OCI-LY1 (cell line): ENCODE results near the gene PFKP.

Experiments
- H2AFZ ChIP-seq: fragments of 200-600 bp; sonication (generic), shearing (Covaris generic); 2 replicates; pipeline ENCODE4 v1.6.0; 2014; ENCODE audit warnings: antibody characterized with exemption, mild to moderate bottlenecking, low read length
- H3F3A ChIP-seq: fragments of 200-600 bp; sonication (generic), shearing (Covaris generic); 2 replicates; pipeline ENCODE4 v1.6.0; 2014; ENCODE audit warnings: mild to moderate bottlenecking, antibody characterized with exemption, low read length, moderate library complexity; ENCODE audit not compliant: insufficient read depth
- H3K27ac ChIP-seq: fragments of 200-600 bp; sonication (generic); 2 replicates; pipeline ENCODE4 v1.5.1; 2014; ENCODE audit warnings: low read length, mixed run types, mild to moderate bottlenecking, low read depth; ENCODE audit not compliant: poor library complexity, severe bottlenecking
- H3K27me3 ChIP-seq: fragments of 200-600 bp; sonication (generic); 2 replicates; pipeline ENCODE4 v1.6.0; 2014; ENCODE audit warnings: antibody characterized with exemption, mild to moderate bottlenecking, low read length, moderate library complexity; ENCODE audit not compliant: insufficient read depth
- H3K36me3 ChIP-seq: fragments of 200-600 bp; sonication (generic); 2 replicates; pipeline ENCODE4 v1.6.1; 2014; ENCODE audit warnings: mild to moderate bottlenecking, antibody characterized with exemption, low read length, moderate library complexity, mixed read lengths; ENCODE audit not compliant: insufficient read depth
- H3K4me1 ChIP-seq: fragments of 200-600 bp; sonication (generic); 2 replicates; pipeline ENCODE4 v1.5.1; 2014; ENCODE audit warnings: mild to moderate bottlenecking, low read length, moderate library complexity; ENCODE audit not compliant: insufficient read depth, severe bottlenecking
- H3K4me2 ChIP-seq: fragments of 200-600 bp; sonication (generic), shearing (Covaris generic); 2 replicates; pipeline ENCODE4 v1.6.1; 2014; ENCODE audit warnings: low read length
- H3K4me3 ChIP-seq: fragments of 200-600 bp; sonication (generic); 2 replicates; pipeline ENCODE4 v1.5.1; 2014; ENCODE audit warnings: low read length, low read depth, mild to moderate bottlenecking, mixed read lengths; ENCODE audit not compliant: poor library complexity, severe bottlenecking
- H3K79me2 ChIP-seq: fragments of 200-600 bp; shearing (Covaris generic); 2 replicates; pipeline ENCODE4 v1.6.1; 2016; ENCODE audit warnings: mixed run types, low read length, mixed read lengths; ENCODE audit not compliant: insufficient read depth
- H3K9ac ChIP-seq: fragments of 200-600 bp; sonication (generic), shearing (Covaris generic); 2 replicates; pipeline ENCODE4 v1.6.1; 2014; ENCODE audit warnings: mild to moderate bottlenecking, low read length, mixed read lengths
- H3K9me2 ChIP-seq: fragments of 200-600 bp; sonication (generic), shearing (Covaris generic); 2 replicates; pipeline ENCODE4 v1.6.1; 2014; ENCODE audit warnings: low read depth, mild to moderate bottlenecking, low read length, mixed read lengths
- H3K9me3 ChIP-seq: fragments of 200-600 bp; shearing (Covaris generic); 2 replicates; pipeline ENCODE4 v1.6.1; 2014; ENCODE audit warnings: low read length, mixed read lengths
- H4K20me1 ChIP-seq: fragments of 200-600 bp; sonication (generic), shearing (Covaris generic); 2 replicates; pipeline ENCODE4 v1.6.0; 2016; ENCODE audit warnings: mild to moderate bottlenecking, low read length; ENCODE audit not compliant: insufficient read depth
- CTCF ChIP-seq: fragments of 200-600 bp; sonication (generic), shearing (Covaris generic); IDR thresholded peaks from 2 replicates; pipeline ENCODE4 v1.5.1; 2017; ENCODE audit warnings: mild to moderate bottlenecking, antibody characterized with exemption, low read length, moderate library complexity, mixed read lengths
- EZH2 ChIP-seq: fragments of 200-600 bp; sonication (generic), shearing (Covaris generic); IDR thresholded peaks from 2 replicates; pipeline ENCODE4 v1.8.0; 2017; ENCODE audit warnings: borderline replicate concordance, mixed run types, mild to moderate bottlenecking, antibody characterized with exemption, low read length, moderate library complexity, mixed read lengths

Gene PFKP

GRCh38 chr10:3149918-3150317 is 82.6 kb downstream of the PFKP start:
- Histone ChIP-seq H3K27me3 (no peaks in the 10 kb centered on the region), H3K27ac (no peak overlapping the region), H3K9ac (no peak overlapping the region), H3K4me3 (no peak overlapping the region), H3K9me2 (no peaks in the 10 kb centered on the region), H3K9me3 (no peaks in the 10 kb centered on the region), H3K36me3 (peaks cover 82% of the 10 kb centered on the region), H3K4me1 (no peaks in the 10 kb centered on the region), H3K79me2 (no peaks in the 10 kb centered on the region), H4K20me1 (no peaks in the 10 kb centered on the region), H3K4me2 (no peak overlapping the region), H3F3A (no peaks in the 10 kb centered on the region; the same call in 1 of the 2 replicates), H2AFZ (no peak overlapping the region)
- no peak for TF ChIP-seq CTCF
- no peak for TF ChIP-seq EZH2

DNA sequence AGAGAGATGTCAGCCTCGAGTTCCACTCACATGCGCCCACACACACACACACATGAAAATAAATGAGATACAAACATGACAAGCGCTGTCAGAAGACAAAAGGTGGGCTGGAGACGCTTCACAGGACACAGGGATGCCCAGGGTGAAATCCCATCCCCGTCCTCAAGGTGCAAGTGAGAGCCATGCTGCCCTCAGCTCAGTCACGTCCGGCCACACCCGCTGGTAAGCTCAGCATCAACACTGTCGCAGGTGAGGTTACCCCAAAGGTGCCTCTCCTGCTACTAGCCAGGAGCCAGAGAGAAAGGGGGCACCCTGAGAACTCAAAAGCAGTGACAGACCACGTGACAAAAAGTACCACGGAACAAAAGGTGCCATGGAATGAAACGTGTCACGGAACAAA is 83.0 kb downstream of the PFKP start:
- Histone ChIP-seq H4K20me1 (no peaks in the 10 kb centered on the region), H3K4me3 (no peak overlapping the region), H3K4me2 (no peak overlapping the region), H3K79me2 (no peaks in the 10 kb centered on the region), H3K27me3 (no peaks in the 10 kb centered on the region), H3F3A (no peaks in the 10 kb centered on the region; the same call in 1 of the 2 replicates), H2AFZ (no peak overlapping the region), H3K9me3 (no peaks in the 10 kb centered on the region), H3K4me1 (no peaks in the 10 kb centered on the region), H3K36me3 (peaks cover 82% of the 10 kb centered on the region), H3K9me2 (no peaks in the 10 kb centered on the region), H3K27ac (no peak overlapping the region), H3K9ac (no peak overlapping the region)
- no peak for TF ChIP-seq EZH2
- TF ChIP-seq CTCF, result no peak

- Histone ChIP-seq H3K79me2 (no peaks in the 10 kb centered on the region), H3K9me2 (no peaks in the 10 kb centered on the region), H3K4me2 (no peak overlapping the region), H3K9ac (no peak overlapping the region), H3K27me3 (no peaks in the 10 kb centered on the region), H4K20me1 (no peaks in the 10 kb centered on the region), H3F3A (no peaks in the 10 kb centered on the region; the same call in 1 of the 2 replicates), H2AFZ (no peak overlapping the region), H3K4me3 (no peak overlapping the region), H3K27ac (no peak overlapping the region), H3K9me3 (no peaks in the 10 kb centered on the region), H3K4me1 (no peaks in the 10 kb centered on the region), H3K36me3 (peaks cover 82% of the 10 kb centered on the region)
- TF ChIP-seq CTCF, result no peak
Observed at GRCh38 chr10:3150961-3151360, 83.6 kb downstream of the PFKP start.
